SK-N-SH treated with all-trans-retinoic acid at 6 μM for 48 hours (cell line): ENCODE measurements around the gene SLC10A2.
"Not testable (repeated sequence)": the region's sequence is repeated elsewhere in the genome, so short reads cannot be mapped to it uniquely, and the experiment has no call there.

Source experiments
- ATAC-seq: fragments of 200-7000 bp; cut with Tn5 transposase; 3 replicates; pipeline ENCODE4 v1.9.1; 2020; ENCODE audit warnings: mild to moderate bottlenecking, moderate library complexity
- ARNTL ChIP-seq: fragments of 450-650 bp; formaldehyde crosslinking; IDR thresholded peaks from 2 replicates; pipeline ENCODE4 v1.5.0; 2020; ENCODE audit warnings: low read depth, mild to moderate bottlenecking, moderate library complexity, borderline replicate concordance
- BACH2 ChIP-seq: fragments of 250-450 bp; sonication (Bioruptor Pico); IDR thresholded peaks from 2 replicates; pipeline ENCODE4 v1.9.0; 2021; ENCODE audit warnings: mild to moderate bottlenecking, borderline replicate concordance
- CSDC2 ChIP-seq: fragments of 250-450 bp; sonication (Bioruptor Pico); IDR thresholded peaks from 2 replicates; pipeline ENCODE4 v1.5.0; 2020; ENCODE audit warnings: mild to moderate bottlenecking, moderate library complexity
- ESRRG ChIP-seq: fragments of 250-450 bp; sonication (Bioruptor Pico); IDR thresholded peaks from 2 replicates; pipeline ENCODE4 v1.6.1; 2021; ENCODE audit warnings: mild to moderate bottlenecking
- GLIS3 ChIP-seq: fragments of 250-450 bp; sonication (Bioruptor Pico); IDR thresholded peaks from 2 replicates; pipeline ENCODE4 v1.5.0; 2020; ENCODE audit warnings: mild to moderate bottlenecking, moderate library complexity
- ISL1 ChIP-seq: fragments of 250-450 bp; sonication (Bioruptor Pico); IDR thresholded peaks from 2 replicates; pipeline ENCODE4 v2.1.2; 2022; ENCODE audit warnings: mild to moderate bottlenecking, moderate library complexity
- OSR1 ChIP-seq: fragments of 250-450 bp; sonication (Bioruptor Pico); IDR thresholded peaks from 2 replicates; pipeline ENCODE4 v1.8.0; 2022; ENCODE audit warnings: moderate library complexity, mild to moderate bottlenecking, inconsistent platforms
- PPARA ChIP-seq: fragments of 250-450 bp; sonication (Bioruptor Pico); IDR thresholded peaks from 2 replicates; pipeline ENCODE4 v1.5.0; 2020; ENCODE audit warnings: mild to moderate bottlenecking, borderline replicate concordance
- RARB ChIP-seq: fragments of 250-450 bp; sonication (Bioruptor Pico); IDR thresholded peaks from 2 replicates; pipeline ENCODE4 v1.8.0; 2021; ENCODE audit warnings: mild to moderate bottlenecking, moderate library complexity
- SNAI2 ChIP-seq: fragments of 250-450 bp; sonication (Bioruptor Pico); IDR thresholded peaks from 2 replicates; pipeline ENCODE4 v1.5.0; 2020; ENCODE audit warnings: mild to moderate bottlenecking, moderate library complexity
- TCF4 ChIP-seq: fragments of 250-450 bp; sonication (Bioruptor Pico); IDR thresholded peaks from 2 replicates; pipeline ENCODE4 v1.8.0; 2021; ENCODE audit warnings: mild to moderate bottlenecking, moderate library complexity, borderline replicate concordance
- TOX ChIP-seq: fragments of 250-450 bp; sonication (Bioruptor Pico); IDR thresholded peaks from 2 replicates; pipeline ENCODE4 v1.8.0; 2021; ENCODE audit warnings: mild to moderate bottlenecking, moderate library complexity, borderline replicate concordance
- ZC3H10 ChIP-seq: fragments of 250-450 bp; sonication (Bioruptor Pico); IDR thresholded peaks from 2 replicates; pipeline ENCODE4 v1.5.1; 2021; ENCODE audit warnings: mild to moderate bottlenecking, moderate library complexity
- ZFP3 ChIP-seq: fragments of 250-450 bp; sonication (Bioruptor Pico); IDR thresholded peaks from 2 replicates; pipeline ENCODE4 v1.5.0; 2020; ENCODE audit warnings: mild to moderate bottlenecking, moderate library complexity
- ZFP30 ChIP-seq: fragments of 450-650 bp; formaldehyde crosslinking; IDR thresholded peaks from 2 replicates; pipeline ENCODE4 v1.5.0; 2022; ENCODE audit warnings: mild to moderate bottlenecking, moderate library complexity
- ZNF565 ChIP-seq: fragments of 450-650 bp; formaldehyde crosslinking; conservative IDR thresholded peaks from 2 replicates; pipeline ENCODE4 v1.5.0; 2020; ENCODE audit warnings: low read depth, mild to moderate bottlenecking, moderate library complexity
- ZNF70 ChIP-seq: fragments of 450-650 bp; formaldehyde crosslinking; IDR thresholded peaks from 2 replicates; pipeline ENCODE4 v1.5.0; 2020; ENCODE audit warnings: mild to moderate bottlenecking, moderate library complexity
- ZNF8 ChIP-seq: fragments of 450-650 bp; formaldehyde crosslinking; IDR thresholded peaks from 2 replicates; pipeline ENCODE4 v1.5.0; 2020; ENCODE audit warnings: mild to moderate bottlenecking, moderate library complexity
- TF ChIP-seq, protein P1 (sequence below): fragments of 250-450 bp; sonication (Bioruptor Pico); IDR thresholded peaks from 2 replicates; pipeline ENCODE4 v1.8.0; 2021; ENCODE audit warnings: low read depth, mild to moderate bottlenecking, moderate library complexity, borderline replicate concordance
- TF ChIP-seq, protein P2 (sequence below): fragments of 250-450 bp; sonication (Bioruptor Pico); IDR thresholded peaks from 2 replicates; pipeline ENCODE4 v1.5.1; 2020; ENCODE audit warnings: low read depth, mild to moderate bottlenecking, moderate library complexity
- TF ChIP-seq, protein P3 (sequence below): fragments of 250-450 bp; sonication (Bioruptor Pico); IDR thresholded peaks from 2 replicates; pipeline ENCODE4 v1.5.0; 2020; ENCODE audit warnings: mild to moderate bottlenecking, moderate library complexity
- TF ChIP-seq, protein P4 (sequence below): fragments of 250-450 bp; sonication (Bioruptor Pico); IDR thresholded peaks from 2 replicates; pipeline ENCODE4 v1.5.1; 2021; ENCODE audit warnings: mild to moderate bottlenecking, moderate library complexity

SLC10A2 gene

DNA sequence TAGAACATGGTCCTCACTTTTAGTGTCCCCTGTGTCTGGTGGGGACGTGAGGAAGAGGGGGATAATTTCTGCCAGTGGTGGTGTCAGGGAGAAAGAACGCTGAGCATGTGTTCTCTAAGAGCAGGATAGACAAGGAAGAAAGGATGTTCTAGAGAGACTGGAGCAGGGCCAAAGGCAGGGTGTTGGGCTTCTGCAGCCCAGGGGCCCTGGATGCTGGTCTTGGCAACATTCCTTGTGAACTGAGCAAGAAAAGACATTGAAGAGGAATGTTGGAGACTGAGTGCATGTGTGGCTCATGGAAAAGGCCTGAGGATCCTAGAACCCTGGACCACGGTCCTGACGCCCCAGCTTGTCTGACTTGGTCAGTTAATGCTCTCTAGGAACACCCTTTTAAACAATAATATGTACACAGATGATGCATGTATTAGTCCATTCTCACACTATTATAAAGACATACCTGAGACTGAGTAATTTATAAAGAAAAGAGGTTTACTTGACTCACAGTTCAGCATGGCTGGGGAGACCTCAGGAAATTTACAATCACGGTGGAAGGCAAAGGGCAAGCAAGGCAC lies 33.6 kb upstream of the SLC10A2 start:
- no peak for TF ChIP-seq OSR1 (CRISPR knock-in tag)
- TF ChIP-seq ZFP3 (CRISPR knock-in tag), result no peak
- TF ChIP-seq, protein P1, sequence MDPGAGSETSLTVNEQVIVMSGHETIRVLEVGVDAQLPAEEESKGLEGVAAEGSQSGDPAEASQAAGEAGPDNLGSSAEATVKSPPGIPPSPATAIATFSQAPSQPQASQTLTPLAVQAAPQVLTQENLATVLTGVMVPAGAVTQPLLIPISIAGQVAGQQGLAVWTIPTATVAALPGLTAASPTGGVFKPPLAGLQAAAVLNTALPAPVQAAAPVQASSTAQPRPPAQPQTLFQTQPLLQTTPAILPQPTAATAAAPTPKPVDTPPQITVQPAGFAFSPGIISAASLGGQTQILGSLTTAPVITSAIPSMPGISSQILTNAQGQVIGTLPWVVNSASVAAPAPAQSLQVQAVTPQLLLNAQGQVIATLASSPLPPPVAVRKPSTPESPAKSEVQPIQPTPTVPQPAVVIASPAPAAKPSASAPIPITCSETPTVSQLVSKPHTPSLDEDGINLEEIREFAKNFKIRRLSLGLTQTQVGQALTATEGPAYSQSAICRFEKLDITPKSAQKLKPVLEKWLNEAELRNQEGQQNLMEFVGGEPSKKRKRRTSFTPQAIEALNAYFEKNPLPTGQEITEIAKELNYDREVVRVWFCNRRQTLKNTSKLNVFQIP, result no peak
- no peak for TF ChIP-seq ZNF8
- no peak for TF ChIP-seq ZFP30 (CRISPR knock-in tag)
- TF ChIP-seq, protein P2, sequence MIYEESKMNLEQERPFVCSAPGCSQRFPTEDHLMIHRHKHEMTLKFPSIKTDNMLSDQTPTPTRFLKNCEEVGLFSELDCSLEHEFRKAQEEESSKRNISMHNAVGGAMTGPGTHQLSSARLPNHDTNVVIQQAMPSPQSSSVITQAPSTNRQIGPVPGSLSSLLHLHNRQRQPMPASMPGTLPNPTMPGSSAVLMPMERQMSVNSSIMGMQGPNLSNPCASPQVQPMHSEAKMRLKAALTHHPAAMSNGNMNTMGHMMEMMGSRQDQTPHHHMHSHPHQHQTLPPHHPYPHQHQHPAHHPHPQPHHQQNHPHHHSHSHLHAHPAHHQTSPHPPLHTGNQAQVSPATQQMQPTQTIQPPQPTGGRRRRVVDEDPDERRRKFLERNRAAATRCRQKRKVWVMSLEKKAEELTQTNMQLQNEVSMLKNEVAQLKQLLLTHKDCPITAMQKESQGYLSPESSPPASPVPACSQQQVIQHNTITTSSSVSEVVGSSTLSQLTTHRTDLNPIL (CRISPR knock-in tag), result no peak
- TF ChIP-seq TCF4, result no peak
- no peak for TF ChIP-seq GLIS3 (CRISPR knock-in tag)
- no peak for ATAC-seq

DNA sequence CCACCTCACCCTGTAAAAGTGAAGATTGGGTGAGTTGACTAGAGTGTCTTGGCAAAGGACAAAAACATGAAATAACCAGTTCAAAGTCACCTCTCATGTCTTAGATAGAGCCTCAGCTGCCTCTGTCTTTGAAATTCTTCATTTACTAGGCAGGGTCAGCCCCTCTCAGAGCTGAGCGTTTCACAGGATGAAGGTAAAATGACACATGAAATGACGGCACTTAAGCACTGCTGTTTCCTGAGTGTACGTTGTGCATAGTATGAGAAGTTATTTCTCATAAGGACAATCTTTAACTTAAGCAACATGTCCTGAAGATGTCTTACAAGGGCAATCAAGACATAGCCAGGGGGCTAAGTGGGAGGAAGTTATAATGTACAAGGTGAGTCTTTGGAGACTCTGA lies 32.3 kb upstream of the SLC10A2 start:
- TF ChIP-seq ZFP30 (CRISPR knock-in tag), result no peak
- TF ChIP-seq, protein P1, result no peak
- no peak for ATAC-seq

DNA sequence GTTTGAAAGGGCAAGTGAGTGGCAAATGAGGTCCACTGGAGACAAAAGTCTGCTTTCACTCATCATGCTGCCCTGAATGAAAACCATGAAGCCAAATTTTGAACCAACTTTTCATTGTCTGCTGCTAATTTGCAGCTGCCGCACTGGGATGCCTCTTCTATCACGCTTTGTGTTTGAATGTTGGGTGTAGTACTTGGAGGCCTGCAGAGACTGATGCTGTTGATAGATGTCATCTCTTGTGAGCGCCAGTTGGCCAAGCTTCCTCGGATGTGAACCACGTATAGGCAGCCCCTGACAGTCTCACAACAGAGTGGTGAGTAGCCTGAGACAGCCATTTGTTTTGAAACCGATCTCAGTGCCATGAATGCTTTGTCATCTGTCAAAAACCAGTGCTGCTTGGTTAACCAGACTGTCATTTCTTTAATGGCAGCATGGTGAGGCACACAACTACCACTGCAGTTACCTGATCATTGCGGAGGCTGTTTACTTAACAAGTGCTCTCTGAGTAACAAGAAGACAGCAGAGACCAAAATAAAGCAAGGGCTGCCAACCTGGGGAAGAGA lies 31.2 kb upstream of the SLC10A2 start:
- TF ChIP-seq, protein P3, sequence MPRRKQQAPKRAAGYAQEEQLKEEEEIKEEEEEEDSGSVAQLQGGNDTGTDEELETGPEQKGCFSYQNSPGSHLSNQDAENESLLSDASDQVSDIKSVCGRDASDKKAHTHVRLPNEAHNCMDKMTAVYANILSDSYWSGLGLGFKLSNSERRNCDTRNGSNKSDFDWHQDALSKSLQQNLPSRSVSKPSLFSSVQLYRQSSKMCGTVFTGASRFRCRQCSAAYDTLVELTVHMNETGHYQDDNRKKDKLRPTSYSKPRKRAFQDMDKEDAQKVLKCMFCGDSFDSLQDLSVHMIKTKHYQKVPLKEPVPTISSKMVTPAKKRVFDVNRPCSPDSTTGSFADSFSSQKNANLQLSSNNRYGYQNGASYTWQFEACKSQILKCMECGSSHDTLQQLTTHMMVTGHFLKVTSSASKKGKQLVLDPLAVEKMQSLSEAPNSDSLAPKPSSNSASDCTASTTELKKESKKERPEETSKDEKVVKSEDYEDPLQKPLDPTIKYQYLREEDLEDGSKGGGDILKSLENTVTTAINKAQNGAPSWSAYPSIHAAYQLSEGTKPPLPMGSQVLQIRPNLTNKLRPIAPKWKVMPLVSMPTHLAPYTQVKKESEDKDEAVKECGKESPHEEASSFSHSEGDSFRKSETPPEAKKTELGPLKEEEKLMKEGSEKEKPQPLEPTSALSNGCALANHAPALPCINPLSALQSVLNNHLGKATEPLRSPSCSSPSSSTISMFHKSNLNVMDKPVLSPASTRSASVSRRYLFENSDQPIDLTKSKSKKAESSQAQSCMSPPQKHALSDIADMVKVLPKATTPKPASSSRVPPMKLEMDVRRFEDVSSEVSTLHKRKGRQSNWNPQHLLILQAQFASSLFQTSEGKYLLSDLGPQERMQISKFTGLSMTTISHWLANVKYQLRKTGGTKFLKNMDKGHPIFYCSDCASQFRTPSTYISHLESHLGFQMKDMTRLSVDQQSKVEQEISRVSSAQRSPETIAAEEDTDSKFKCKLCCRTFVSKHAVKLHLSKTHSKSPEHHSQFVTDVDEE (CRISPR knock-in tag), result no peak
- TF ChIP-seq, protein P4, sequence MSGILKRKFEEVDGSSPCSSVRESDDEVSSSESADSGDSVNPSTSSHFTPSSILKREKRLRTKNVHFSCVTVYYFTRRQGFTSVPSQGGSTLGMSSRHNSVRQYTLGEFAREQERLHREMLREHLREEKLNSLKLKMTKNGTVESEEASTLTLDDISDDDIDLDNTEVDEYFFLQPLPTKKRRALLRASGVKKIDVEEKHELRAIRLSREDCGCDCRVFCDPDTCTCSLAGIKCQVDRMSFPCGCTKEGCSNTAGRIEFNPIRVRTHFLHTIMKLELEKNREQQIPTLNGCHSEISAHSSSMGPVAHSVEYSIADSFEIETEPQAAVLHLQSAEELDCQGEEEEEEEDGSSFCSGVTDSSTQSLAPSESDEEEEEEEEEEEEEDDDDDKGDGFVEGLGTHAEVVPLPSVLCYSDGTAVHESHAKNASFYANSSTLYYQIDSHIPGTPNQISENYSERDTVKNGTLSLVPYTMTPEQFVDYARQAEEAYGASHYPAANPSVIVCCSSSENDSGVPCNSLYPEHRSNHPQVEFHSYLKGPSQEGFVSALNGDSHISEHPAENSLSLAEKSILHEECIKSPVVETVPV, result no peak
- TF ChIP-seq ZC3H10 (CRISPR knock-in tag) (no peak), PPARA (no peak), SNAI2 (no peak), RARB (CRISPR knock-in tag) (no peak), ZFP30 (CRISPR knock-in tag) (no peak), ISL1 (CRISPR knock-in tag) (no peak), CSDC2 (CRISPR knock-in tag) (no peak), ESRRG (CRISPR knock-in tag) (no peak), OSR1 (CRISPR knock-in tag) (no peak), BACH2 (CRISPR knock-in tag) (no peak), ZNF70 (CRISPR knock-in tag) (no peak), ZNF565 (no peak), ARNTL (CRISPR knock-in tag) (no peak), TCF4 (no peak), TOX (CRISPR knock-in tag) (no peak), ZFP3 (CRISPR knock-in tag) (no peak)
- TF ChIP-seq, protein P2 (CRISPR knock-in tag), result no peak
- no peak for ATAC-seq

DNA sequence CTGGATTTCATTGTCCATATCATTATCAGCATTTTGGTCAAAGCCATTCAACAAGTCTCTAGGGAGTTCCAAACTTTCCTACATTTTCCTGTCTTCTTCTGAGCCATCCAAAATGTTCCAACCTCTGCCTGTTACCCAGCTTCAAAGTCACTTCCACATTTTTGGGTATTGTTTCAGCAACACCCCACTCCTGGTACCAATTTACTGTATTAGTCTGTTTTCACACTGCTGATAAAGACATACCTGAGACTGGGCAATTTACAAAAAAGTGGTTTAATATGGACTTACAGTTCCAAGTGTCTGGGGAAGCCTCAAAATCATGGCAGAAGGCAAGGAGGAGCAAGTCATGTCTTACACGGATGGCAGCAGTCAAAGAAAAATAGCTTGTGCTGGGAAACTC lies 27.4 kb upstream of the SLC10A2 start:
- not testable (repeated sequence) for ATAC-seq
